VCaP (cell line): Measurements from ENCODE around the gene SHMT2.

Experiments used
- H3K27ac ChIP-seq: fragments of 450-650 bp; 2 replicates; pipeline ENCODE4 v1.5.1; 2017
- TF ChIP-seq, protein P1 (sequence below): fragments of 450-650 bp; conservative IDR thresholded peaks from 2 replicates; pipeline ENCODE4 v1.5.1; 2017; ENCODE audit warnings: mild to moderate bottlenecking, moderate library complexity

SHMT2 gene

DNA sequence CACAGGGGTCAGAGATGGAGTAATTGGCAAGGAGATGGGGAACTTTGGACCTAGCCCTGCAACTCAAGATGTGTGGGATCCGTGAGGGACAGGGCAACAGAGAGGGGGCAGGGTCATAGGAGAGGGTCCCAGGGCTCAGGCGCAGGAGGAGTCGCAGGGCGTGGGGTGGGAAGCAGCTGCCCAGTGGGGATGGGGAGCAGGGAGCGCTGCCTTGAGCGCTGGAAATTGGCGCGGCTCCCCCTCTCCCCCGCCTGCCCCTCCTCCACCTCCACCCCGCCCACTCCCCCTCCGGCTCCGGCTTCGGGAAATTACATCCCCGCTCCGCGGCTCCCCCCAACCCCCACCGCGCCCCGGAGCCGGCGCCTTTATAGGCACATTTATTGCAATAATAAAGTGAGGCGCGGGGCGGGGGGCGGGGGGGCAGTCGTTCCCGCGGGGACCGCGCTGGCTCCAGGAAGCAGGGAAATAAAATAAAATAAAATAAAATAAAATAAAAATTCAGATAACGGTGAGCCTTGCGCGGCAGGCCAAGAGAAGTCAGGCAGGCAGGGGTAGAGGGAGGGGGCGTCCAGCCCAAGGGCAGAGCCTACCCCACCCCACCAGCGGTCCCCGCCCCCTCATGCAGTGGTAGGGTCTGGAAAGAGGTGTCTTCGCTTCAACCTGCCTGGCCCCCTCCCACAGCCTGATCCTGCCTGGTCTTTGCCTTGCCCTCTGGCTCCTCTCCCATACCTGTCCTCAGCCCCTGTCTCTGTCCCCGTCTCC lies 9.3 kb upstream of the SHMT2 start:
- TF ChIP-seq, protein P1, sequence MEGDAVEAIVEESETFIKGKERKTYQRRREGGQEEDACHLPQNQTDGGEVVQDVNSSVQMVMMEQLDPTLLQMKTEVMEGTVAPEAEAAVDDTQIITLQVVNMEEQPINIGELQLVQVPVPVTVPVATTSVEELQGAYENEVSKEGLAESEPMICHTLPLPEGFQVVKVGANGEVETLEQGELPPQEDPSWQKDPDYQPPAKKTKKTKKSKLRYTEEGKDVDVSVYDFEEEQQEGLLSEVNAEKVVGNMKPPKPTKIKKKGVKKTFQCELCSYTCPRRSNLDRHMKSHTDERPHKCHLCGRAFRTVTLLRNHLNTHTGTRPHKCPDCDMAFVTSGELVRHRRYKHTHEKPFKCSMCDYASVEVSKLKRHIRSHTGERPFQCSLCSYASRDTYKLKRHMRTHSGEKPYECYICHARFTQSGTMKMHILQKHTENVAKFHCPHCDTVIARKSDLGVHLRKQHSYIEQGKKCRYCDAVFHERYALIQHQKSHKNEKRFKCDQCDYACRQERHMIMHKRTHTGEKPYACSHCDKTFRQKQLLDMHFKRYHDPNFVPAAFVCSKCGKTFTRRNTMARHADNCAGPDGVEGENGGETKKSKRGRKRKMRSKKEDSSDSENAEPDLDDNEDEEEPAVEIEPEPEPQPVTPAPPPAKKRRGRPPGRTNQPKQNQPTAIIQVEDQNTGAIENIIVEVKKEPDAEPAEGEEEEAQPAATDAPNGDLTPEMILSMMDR: no peak
- no peak overlapping the region for H3K27ac ChIP-seq

DNA sequence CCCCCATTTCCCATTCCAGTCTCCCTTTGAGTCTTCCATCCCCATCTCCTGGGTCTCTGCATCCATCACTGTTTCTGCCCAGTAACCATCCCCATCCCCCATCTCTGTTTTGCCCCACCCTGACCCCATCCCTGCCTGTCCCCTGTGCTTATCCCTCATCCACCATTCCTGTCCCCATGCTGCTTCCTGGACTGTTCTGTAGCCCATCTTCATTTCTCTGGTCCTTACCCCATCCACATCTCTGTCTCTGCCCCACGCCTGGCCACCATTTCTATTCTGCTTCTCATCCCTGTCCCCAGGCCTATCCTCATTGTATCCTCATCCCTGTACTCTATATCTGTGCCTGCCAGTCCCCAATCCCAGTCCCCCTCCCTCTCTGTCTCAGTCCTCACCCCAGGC lies 8.7 kb upstream of the SHMT2 start:
- TF ChIP-seq, protein P1: no peak
- H3K27ac ChIP-seq: no peak overlapping the region

DNA sequence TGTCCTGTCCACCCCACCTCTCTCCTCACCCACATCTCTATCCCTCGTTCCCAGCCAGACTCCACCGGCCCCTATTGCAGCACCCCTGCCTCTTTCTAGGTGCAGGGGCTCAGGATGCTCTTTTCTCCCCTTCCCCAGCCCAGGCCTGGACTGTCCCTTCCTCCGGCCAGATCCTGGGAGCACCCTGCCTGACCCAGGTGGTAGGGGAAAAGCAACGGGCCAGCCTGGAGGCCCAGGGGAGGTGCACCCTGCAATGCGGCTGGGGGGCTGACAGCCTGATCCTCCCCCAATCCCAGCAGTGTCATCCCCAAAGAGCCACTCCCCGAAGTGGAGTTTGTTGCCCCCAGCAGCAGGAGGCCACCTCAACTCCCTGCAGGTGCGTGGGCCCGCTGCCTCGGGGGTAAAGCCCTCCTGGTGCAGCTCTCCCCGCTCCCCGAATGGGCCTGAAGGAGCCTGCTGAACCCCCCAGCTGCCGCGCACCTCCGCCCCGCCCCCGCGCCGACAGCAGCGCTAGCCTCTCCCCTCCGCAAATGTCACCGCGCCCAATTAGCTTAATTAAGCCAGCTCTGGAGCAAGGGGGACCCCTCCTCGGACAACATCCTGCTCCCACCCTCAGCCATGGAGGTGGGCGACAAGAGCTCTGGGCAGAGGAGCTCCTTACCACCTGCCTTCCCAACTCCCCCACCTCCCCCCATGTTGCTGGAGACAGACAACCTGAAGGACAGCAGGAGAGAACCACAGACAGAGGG lies 8.2 kb upstream of the SHMT2 start:
- TF ChIP-seq, protein P1: no peak
- no peak overlapping the region for H3K27ac ChIP-seq

DNA sequence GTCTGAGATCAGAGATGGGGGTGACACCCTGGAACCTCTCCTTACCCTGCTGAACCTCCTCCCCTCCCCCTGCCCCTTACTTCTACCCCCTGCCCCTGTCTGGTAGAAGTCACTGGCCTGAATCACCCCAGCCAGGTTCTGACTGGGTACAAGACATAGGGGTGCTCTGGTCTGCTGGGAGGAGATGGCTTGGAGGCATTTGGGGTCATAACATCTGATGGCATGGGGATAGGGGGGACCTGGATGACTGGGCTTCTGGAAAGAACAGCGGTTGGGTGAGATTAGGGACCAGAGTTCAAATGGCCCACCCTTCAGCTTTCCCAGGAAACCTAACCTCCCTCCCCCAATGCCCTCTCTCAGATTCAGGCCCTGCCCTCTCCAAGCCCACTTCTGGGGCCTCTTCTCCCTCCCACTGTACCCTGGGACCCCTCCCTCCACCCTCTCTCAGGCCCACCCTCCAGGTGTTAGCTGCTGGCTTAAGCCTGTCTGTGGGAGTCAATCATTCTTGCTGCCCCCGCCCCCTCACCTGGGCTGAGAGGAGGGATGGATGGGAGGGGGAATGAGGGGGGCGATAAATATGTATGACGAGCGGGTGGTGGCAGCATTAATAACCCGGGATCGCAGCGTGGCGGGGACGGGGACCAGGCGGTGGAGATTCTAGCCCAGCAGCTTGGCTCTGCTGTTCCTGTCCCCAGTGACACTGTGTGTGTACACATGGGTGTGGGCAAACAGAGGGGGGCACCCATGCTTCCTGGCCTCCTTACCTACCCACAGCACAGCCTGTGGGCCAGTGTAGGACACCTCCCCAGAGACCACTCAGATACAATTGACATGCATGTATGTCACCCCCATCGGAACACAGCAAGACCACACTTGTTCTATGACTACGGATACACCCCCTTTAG lies 7.0 kb upstream of the SHMT2 start:
- TF ChIP-seq, protein P1: no peak
- H3K27ac ChIP-seq: no peak overlapping the region

DNA sequence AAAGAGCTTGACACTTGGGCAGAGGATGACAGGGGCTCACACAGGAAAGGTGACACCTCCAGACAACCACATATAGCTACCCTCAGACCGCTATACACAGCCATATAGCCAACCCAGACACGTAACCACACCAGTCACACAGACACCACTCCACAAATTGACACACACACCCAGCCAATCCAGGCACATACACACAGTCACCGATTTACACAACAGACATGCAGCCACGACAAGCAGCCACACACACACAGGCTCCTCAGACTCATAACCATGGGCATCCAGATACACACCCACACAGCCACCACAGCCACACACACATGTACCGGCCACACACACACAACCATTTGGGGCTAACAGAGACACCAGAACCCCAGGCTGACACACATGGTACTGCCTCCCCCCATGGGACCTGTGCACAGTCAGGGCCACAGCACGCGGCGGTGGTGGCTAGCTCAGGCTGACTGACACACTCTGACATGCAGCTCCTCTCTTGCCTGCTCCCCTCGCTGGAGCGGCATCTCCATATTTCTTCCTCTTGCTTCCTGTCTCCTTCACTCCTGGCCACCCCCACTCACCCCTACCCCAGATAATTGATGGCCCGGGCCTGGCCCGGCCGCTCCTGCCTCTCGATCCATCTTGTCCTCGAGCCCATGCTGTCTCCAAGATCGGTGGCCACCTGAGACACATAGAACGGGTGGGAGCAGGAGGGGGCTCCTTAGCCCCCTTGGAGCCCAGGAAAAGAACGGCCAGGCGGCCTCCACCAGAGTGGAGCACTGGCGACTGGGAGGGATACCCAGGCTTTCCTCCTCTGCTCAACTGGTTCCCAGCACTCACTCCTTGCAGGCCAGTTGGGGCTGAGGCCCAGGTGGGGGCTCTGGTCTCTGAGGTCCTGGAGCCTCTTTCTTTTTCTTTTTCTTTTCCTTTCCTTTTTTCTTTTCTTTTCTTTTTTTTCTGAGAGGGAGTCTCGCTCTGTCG lies 6.0 kb upstream of the SHMT2 start:
- TF ChIP-seq, protein P1: no peak
- H3K27ac ChIP-seq: no peak overlapping the region

DNA sequence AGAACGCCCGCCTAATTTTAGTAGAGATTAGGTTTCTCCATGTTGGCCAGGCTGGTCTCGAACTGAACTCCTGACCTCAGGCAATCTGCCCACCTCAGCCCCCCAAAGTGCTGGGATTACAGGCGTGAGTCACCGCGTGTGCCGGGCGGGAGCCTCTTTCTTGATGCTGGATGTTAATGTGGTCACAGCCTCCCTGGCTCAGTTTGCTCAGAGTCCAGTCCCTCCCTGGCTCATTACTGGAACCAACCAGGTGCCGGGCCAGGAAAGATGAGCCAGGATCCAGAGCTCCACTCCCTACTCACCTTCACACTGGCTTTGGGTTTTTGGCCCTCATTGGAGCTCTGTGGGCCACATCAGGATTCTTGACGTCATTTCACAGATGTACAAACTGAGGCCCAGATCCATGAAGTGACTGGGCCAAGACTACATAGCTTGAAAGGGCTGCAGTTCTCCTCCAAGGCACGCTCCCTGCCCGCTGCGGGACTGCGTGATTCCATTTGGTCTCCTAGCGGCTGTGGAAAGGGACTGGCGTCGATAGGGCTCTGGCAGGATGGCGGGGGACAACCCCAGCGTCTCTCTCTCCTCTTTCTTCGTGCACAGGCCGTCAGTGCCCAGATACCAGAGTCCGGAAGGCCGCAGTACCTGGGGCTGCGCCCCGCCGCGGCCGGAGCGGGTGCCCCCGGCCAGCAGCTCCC lies 5.1 kb upstream of the SHMT2 start:
- H3K27ac ChIP-seq: no peak overlapping the region
- TF ChIP-seq, protein P1: no peak
